WI38 (cell line): ENCODE data around the gene DTX2.
"Not testable (repeated sequence)": the region's sequence is repeated elsewhere in the genome, so short reads cannot be mapped to it uniquely, and the experiment has no call there.

Source experiments
- H3K4me3 ChIP-seq: 2 replicates; pipeline ENCODE4 v1.5.1; 2011; ENCODE audit warnings: low read depth, mild to moderate bottlenecking, control low read depth, low read length
- TF ChIP-seq, protein P1 (sequence below): IDR thresholded peaks from 2 replicates; pipeline ENCODE4 v1.5.1; 2012; ENCODE audit warnings: low read depth, mild to moderate bottlenecking, control low read depth, low read length

DTX2 gene

DNA sequence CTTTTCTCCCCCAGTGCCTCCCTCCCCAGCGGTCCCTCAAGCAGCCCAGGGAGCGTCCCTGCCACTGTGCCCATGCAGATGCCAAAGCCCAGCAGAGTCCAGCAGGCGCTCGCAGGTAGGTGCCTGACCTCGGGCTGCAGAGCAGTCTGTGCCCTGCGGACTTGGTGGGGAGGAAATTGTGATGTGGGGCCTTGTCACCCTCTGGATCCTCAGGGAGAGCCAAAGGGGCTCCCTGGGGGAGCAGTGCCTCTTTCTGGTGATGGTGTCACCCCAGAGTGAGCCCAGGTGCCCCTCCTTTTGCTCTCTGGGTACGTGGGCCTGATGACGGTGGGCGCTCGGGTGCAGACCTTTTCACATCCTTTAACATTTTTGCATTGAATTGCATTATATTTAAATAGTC is 30.6 kb downstream of the DTX2 start:
- not testable (repeated sequence) for H3K4me3 ChIP-seq

DNA sequence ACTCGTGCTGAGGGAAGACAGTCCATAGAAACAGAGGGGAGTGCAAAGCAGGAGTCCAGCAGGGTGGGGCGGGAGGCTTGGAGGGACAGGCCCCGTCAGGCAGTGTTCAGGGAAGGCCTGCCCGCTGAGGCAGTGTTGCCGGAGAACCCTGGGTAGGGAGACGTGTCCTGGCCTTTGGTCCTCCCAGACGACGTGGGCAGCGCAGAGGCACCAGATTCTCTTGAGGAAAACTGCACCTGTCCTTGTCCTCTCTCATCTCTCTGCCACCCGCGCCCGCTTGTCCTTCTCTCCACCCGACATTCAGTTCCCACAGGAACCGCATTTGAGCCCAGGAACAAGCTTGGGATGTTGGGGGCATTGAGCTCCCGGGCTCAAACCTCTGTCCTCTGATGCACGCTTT is 34.2 kb downstream of the DTX2 start:
- not testable (repeated sequence) for H3K4me3 ChIP-seq

DNA sequence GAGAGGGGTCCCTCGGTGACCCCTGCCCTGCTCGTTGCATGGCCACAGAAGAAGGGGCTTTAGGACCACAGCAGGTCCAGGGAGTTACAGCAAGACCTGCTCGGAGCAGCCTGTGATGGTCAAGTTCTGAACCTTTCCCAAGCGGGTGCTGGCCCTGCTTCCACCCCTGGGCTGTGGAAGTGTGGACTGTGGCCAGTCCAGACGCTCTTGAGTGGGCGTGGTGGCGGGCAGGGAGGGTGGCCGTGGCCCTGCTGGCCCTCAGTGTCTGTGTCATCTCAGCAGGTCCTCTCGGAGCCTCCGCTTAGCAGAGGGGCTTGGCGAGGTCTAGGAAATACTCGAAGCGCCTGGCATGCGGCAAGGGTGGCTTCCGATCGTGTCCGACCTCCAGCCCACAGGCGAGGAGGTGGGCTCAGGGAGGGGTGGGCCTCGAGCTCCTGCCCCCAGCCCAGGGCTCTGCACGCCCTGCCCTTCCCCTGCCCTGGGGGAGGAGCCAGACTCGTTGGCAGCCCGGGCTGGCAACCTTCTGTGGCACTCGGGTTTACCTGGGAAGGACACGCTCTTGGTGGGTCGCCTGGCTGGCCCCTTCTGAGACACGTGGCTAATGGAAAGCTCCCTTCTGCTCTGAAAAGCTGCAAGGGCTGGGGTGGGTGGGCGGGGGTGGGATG is 36.5 kb downstream of the DTX2 start:
- not testable (repeated sequence) for H3K4me3 ChIP-seq

DNA sequence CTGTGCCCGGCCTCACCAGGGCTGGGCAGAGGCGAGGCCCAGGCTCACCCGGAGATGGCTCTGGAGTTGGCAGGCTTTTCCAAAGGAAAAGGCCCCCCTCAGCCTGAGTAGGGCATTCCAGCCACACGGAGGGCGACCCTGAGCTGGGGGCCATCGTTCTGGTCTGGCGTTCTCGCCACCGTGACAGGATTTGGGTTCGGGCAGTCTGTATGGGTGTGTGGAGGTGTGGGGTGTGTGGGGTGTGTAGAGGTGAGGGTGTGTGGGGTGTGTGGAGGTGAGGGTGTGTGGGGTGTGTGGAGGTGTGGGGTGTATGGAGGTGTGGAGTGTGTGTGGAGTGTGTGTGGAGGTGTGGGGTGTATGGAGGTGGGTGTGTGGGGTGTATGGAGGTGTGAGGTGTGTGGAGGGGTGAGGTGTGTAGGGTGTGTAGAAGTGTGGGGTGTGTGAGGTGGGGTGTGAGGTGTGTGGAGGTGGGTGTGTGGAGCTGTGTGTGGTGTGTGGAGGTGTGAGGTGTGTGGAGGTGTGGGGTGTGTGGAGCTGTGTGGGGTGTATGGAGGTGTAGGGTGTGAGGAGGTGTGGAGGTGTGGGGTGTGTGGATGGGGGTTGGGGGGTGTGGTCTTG is 37.2 kb downstream of the DTX2 start:
- H3K4me3 ChIP-seq: not testable (repeated sequence)

DNA sequence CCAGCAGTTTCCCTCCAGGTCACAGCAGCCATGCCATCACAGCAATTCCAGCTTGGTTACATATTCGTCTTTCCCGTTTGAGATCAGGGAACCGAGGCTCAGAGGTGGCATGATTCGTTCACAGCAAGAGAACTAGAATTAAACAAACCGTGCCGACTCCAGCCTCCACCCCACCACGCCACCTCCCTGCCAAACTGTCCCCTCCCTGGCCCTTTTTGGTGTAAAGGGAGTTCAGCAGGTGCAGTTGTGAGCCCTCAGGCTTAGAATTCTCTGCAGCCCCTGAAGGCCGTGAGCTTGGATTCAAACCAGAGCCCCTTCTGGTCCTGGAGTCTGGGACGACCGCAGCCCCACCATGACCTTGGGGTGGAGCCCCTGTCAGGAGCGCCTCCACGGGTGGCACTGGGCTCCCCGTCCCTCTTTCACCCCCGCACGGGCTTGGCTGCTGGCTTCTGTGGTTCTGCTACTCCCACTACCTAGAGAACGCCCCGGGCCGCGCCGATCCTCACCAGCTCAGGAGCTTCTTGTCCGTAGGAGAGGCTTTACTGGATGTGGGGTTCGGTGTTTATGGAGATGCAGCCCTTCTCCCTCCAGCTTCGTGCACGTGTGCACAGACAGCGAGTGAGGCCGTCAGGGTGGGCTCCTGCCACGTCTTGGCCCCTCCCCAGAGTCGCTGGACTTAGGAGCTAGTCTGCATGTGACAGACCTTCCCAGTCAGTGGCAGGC is 37.9 kb downstream of the DTX2 start:
- H3K4me3 ChIP-seq: not testable (repeated sequence)

DNA sequence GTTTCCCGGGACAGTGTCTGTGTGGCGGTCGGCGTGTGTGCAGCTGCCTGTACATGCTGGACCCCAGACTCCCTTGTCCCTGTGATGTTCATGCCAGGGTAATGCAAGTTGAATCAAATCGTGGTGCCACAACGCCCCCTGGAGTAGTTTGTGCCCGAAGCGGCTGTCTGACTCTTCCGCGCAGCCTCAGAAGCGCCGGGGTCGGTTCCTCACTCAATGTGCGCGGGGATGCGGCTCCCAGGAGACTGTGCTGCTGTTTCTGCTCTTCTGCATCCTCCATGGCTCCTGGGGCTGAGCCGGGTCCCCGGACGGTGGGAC is 38.4 kb downstream of the DTX2 start:
- H3K4me3 ChIP-seq: not testable (repeated sequence)

DNA sequence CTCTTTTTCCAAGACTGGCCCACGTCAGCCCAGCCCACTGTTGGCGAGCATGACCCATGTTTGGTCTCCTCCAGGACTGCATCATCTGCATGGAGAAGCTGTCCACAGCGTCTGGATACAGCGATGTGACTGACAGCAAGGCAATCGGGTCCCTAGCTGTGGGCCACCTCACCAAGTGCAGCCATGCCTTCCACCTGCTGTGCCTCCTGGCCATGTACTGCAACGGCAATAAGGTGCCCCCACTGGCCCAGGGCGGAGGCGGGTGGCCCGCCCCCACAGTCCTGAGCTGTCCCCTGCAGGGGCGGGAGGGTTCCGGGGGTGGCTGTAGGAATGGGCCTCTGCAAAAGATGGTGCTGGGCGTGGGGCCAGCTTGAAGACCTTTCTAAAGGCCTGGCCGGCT is 40.7 kb downstream of the DTX2 start:
- H3K4me3 ChIP-seq: not testable (repeated sequence)

DNA sequence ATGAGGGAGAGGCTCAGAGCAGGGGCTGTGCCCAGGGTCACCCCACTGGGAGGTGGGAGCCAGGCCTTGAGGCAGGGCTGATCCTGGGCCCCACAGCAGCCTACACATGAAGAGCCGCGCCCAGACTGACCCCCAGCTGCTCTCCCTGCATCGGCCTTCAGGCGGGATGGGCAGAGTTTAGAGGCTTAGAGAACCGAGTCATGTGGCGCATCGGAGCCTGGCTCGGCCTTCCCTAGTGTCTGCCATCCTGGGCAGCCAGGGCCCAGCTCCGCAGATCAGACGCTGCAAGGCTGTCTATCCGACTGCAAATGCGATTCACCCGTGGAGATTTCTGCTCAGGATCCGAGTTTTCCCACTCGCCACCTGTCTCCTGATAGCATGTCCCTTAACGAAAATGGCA is 41.3 kb downstream of the DTX2 start:
- H3K4me3 ChIP-seq: not testable (repeated sequence)

DNA sequence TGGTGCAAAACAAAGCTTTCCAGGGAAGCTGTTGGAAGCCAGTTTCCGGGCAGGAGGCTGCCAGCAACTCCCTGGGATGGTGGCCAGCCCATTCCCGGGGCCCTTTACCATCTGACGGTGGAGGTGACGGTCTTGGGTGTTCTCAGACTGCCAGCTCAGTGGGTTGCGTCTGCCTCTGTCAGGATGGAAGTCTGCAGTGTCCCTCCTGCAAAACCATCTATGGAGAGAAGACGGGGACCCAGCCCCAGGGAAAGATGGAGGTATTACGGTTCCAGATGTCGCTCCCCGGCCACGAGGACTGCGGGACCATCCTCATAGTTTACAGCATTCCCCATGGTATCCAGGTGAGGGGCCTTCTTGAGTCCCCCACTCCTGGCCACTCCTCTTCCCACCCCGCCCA is 41.7 kb downstream of the DTX2 start:
- H3K4me3 ChIP-seq: not testable (repeated sequence)

DNA sequence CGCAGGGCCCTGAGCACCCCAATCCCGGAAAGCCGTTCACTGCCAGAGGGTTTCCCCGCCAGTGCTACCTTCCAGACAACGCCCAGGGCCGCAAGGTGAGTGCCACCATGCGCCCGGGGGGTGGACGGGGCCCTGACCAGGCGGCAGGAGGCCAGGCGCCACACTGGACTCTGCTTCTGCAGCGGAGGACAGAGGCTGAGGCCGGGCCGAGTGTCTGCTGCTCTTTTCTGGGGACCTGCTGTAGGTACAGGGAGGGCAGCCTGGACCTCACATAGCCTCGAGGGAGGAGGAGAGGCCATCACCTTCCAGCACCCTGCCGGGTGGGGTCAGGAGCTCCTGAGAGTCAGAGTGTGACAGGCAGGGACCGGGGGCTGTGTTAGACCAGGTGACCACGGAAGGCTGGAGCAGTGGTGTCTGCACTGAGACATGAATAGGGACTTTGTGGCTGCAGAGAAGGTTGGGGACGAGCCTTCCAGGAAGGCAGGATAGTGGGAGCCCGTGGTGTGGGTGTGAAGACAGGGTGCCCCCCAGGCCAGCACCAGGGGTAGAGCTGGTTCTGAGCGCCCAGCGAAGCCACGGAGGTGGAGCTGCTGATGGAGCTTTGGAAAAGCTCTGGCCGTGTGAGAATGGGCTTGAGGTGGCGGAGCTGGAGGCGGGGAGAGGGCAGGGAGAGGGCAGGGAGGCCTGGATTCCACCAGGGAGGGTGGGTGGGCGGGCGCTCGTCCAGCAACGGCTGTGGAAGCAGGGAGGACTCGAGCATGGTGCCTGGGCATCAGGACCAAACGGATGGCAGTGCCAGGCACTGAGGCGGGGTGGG is 43.0 kb downstream of the DTX2 start:
- not testable (repeated sequence) for H3K4me3 ChIP-seq

DNA sequence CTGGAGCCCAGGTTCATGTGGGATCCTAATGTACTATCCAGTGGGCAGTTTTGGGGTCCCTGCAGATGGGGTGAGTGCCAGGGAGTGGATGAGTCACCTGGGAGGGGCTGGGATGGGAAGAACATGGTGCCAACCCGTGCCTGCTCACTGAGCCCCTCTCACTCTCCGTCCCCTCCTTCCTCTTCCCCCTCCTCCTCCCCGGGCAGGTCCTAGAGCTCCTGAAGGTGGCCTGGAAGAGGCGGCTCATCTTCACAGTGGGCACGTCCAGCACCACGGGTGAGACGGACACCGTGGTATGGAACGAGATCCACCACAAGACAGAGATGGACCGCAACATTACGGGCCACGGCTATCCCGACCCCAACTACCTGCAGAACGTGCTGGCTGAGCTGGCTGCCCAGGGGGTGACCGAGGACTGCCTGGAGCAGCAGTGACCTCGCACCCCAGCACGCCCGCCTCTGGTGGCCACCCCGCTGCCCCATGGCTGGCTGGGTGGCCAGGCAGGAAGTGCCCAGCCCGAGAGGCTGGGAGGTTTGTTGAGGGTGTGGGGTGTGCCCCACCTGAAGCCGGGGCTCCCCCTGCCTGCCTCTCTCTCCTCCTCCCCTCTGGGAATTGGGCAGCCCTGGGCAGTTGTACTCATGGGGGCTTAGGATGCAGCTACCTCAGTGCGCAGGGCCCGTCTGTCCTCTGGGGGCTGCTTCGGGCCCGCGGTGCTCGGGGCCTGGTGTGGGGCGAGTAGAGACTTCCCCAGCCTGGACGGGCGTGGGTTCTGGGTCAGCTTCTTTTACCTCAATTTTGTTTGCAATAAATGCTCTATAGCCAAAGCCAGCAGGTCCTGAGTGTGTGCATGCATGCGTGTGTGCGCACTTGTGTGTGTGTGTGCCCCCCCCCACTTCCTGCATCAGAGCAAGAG is 43.9 kb downstream of the DTX2 start:
- TF ChIP-seq, protein P1, sequence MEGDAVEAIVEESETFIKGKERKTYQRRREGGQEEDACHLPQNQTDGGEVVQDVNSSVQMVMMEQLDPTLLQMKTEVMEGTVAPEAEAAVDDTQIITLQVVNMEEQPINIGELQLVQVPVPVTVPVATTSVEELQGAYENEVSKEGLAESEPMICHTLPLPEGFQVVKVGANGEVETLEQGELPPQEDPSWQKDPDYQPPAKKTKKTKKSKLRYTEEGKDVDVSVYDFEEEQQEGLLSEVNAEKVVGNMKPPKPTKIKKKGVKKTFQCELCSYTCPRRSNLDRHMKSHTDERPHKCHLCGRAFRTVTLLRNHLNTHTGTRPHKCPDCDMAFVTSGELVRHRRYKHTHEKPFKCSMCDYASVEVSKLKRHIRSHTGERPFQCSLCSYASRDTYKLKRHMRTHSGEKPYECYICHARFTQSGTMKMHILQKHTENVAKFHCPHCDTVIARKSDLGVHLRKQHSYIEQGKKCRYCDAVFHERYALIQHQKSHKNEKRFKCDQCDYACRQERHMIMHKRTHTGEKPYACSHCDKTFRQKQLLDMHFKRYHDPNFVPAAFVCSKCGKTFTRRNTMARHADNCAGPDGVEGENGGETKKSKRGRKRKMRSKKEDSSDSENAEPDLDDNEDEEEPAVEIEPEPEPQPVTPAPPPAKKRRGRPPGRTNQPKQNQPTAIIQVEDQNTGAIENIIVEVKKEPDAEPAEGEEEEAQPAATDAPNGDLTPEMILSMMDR: no peak
- H3K4me3 ChIP-seq: no peak overlapping the region

DNA sequence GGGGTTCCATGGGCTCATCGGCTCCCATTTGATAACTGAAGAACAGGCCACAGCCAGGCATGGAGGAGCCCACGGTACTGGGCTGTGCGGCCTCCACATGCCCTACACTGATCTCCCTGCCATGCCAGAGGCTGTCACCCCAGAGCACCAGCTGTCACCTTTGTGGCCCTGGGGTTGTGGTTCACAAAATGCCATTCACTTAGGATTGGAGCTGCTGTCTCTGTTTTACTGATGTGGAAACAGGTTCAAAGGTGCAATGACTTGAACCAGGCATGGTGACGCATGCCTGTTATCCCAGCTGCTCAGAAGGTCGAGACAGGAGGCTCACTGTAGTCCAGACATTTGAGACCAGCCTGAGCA is 44.6 kb downstream of the DTX2 start:
- H3K4me3 ChIP-seq: no peak overlapping the region
- TF ChIP-seq, protein P1: no peak

DNA sequence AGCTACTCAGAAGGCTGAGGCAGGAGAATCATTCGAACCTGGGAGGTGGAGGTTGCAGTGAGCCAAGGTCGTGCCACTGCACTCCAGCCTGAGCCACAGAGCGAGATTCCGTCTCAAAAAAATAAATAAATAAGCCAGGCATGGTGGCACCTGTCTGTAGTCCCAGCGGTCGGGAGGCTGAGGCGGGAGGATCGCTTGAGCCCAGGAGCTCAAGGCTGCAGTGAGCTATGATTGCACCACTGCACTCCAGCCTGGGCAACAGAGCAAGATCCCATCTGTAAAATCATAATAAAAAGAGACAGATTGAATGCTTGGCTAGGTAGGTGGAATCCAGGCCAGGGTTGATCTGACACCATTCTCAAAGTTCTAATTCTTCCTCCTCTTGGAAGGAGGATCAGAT is 45.1 kb downstream of the DTX2 start:
- H3K4me3 ChIP-seq: not testable (repeated sequence)
